Right lobe of liver (tissue), 4 donors: ENCODE results near the gene VPS13A.

ENCODE experiments used
- CTCF ChIP-seq, 4 donors: fragments of 200-600 bp in 3 of 4; fragments of 450-650 bp in 1 of 4; IDR thresholded peaks; one replicate each; pipeline versions ENCODE4 v1.5.1 to v1.8.0; 2016 to 2022; ENCODE audit warnings: antibody characterized with exemption in 4 of 4, mild to moderate bottlenecking in 2 of 4
- POLR2A ChIP-seq: fragments of 450-650 bp; IDR thresholded peaks from one replicate; pipeline ENCODE4 v1.6.1; 2017; ENCODE audit warnings: antibody characterized with exemption, mild to moderate bottlenecking
- donor health status: DM: no; HTN: no; CAD: no.
- donor health status: DM: no; HTN: no; CAD: no.
- donor health status: DM: no; HTN: yes; CAD: no.

GRCh38 chr9:77399964-77400363, 222.6 kb downstream of the VPS13A start:
- TF ChIP-seq CTCF (IDR thresholded peaks at IDR 0.05) (no peak), POLR2A (no peak)
